ENCODE results near the gene TFEC.

- TF ChIP-seq POLR2AphosphoS5 (IDR thresholded peaks at IDR 0.05; ENCODE audit: insufficient read depth, low read depth, low read length), result no peak
- no peak for TF ChIP-seq CTCF (IDR thresholded peaks at IDR 0.05; ENCODE audit: extremely low read depth in 1 of 2, insufficient read depth in 1 of 2, low read depth in 1 of 2, low read length in 2 of 2)
- no peak for TF ChIP-seq POLR2A (IDR thresholded peaks at IDR 0.05; ENCODE audit: low read depth, low read length)
- no peak for TF ChIP-seq MYC (IDR thresholded peaks at IDR 0.05; ENCODE audit: low read depth, low read length)
- no peak for TF ChIP-seq EZH2 (IDR thresholded peaks at IDR 0.05; ENCODE audit: borderline replicate concordance, low read depth, low read length, severe bottlenecking)
- no peak for TF ChIP-seq MAX (IDR thresholded peaks at IDR 0.05; ENCODE audit: insufficient read depth, insufficient read length)
- TF ChIP-seq JUN (IDR thresholded peaks at IDR 0.05; ENCODE audit: borderline replicate concordance, insufficient read depth, insufficient read length, low read depth), result no peak
Measured at GRCh38 chr7:115962340-115962739, 68.2 kb downstream of the TFEC start.
